Gastrocnemius medialis (tissue), 4 donors: ENCODE data around the gene FAM229B.
"Not testable (repeated sequence)": the region's sequence is repeated elsewhere in the genome, so short reads cannot be mapped to it uniquely, and the experiment has no call there.

Experiments used
- CTCF ChIP-seq, 5 experiments: fragments of 450-650 bp in 3 of 5; fragments of 200-600 bp in 2 of 5; sonication (generic) in 2 of 5; IDR thresholded peaks in 4 of 5; conservative IDR thresholded peaks in 1 of 5; 1 replicate in 4 of 5; 2 replicates in 1 of 5; pipeline ENCODE4 v1.5.1; 2016 to 2019; ENCODE audit warnings: antibody characterized with exemption in 5 of 5, mild to moderate bottlenecking in 3 of 5, moderate library complexity in 3 of 5
- POLR2A ChIP-seq, 2 donors: fragments of 450-650 bp; IDR thresholded peaks; one replicate each; pipeline ENCODE4 v1.6.1; 2017; ENCODE audit warnings: antibody characterized with exemption in 2 of 2, mild to moderate bottlenecking in 2 of 2, moderate library complexity in 2 of 2

- not testable (repeated sequence) for TF ChIP-seq CTCF (IDR thresholded peaks at IDR 0.05 in 4 of 5, conservative IDR thresholded peaks at IDR 0.05 in 1 of 5); POLR2A (IDR thresholded peaks at IDR 0.05)
Measured at GRCh38 chr6:112047523-112047922, 39.9 kb upstream of the FAM229B start.
